Mammary epithelial cell (primary cell): ENCODE results near the gene PRKN.

ENCODE experiments used
- EZH2 ChIP-seq: IDR thresholded peaks from 2 replicates; pipeline ENCODE4 v1.6.1; 2012; ENCODE audit warnings: low read length, inconsistent platforms, borderline replicate concordance
- TF ChIP-seq, protein P1 (sequence below), 2 donors: IDR thresholded peaks in 1 of 2; conservative IDR thresholded peaks in 1 of 2; 2 replicates each; pipeline ENCODE4 v1.5.1; 2011 to 2012; ENCODE audit warnings: inconsistent platforms in 2 of 2, low read length in 2 of 2, mild to moderate bottlenecking in 2 of 2, control low read depth in 1 of 2, low read depth in 1 of 2; ENCODE audit not compliant: insufficient read depth in 1 of 2; ENCODE audit errors: extremely low read depth in 1 of 2

DNA sequence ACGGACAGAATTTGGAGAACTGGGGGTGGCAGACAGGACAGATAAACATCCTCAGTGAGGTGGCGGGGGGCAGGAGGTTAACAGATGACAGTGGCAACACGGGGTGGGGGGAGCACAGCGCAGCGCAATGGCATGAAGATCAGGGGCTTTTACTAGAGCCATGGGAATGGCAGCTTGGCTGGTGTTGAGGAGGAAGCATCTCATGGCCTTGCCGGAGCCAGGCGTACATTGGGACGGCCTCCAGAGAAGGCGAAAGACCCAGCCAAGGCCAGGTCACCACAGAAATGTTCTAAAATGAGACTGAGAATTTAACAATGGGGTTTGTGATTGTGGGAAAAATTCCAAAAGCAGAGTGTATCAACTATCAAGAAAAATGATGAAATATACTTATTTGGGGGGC, 173.0 kb downstream of the PRKN start:
- TF ChIP-seq, protein P1, sequence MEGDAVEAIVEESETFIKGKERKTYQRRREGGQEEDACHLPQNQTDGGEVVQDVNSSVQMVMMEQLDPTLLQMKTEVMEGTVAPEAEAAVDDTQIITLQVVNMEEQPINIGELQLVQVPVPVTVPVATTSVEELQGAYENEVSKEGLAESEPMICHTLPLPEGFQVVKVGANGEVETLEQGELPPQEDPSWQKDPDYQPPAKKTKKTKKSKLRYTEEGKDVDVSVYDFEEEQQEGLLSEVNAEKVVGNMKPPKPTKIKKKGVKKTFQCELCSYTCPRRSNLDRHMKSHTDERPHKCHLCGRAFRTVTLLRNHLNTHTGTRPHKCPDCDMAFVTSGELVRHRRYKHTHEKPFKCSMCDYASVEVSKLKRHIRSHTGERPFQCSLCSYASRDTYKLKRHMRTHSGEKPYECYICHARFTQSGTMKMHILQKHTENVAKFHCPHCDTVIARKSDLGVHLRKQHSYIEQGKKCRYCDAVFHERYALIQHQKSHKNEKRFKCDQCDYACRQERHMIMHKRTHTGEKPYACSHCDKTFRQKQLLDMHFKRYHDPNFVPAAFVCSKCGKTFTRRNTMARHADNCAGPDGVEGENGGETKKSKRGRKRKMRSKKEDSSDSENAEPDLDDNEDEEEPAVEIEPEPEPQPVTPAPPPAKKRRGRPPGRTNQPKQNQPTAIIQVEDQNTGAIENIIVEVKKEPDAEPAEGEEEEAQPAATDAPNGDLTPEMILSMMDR (conservative IDR thresholded peaks at IDR 0.05 in 1 of 2, IDR thresholded peaks at IDR 0.05 in 1 of 2; ENCODE audit: extremely low read depth in 1 of 2, insufficient read depth in 1 of 2, low read depth in 1 of 2, low read length in 2 of 2), result no peak
- no peak for TF ChIP-seq EZH2
